GM23338 (cell line): ENCODE measurements around the gene CCDC6. TPM values are rescaled to one million over a fixed set of nuclear protein-coding genes. Genes with fewer than 3 reads are reported as not detected.

Source experiments
- ATAC-seq: fragments of 200-7000 bp; cut with Tn5 transposase; 3 replicates; pipeline ENCODE4 v1.9.1; 2020
- DNase-seq: peaks from one replicate; pipeline ENCODE4 v3.0.0-alpha.2; 2015; ENCODE audit warnings: low spot score
- H2AFZ ChIP-seq: fragments of 200-600 bp; sonication (generic); 2 replicates; pipeline ENCODE4 v1.8.0; 2016; ENCODE audit warnings: antibody characterized with exemption, mild to moderate bottlenecking, moderate library complexity
- H3F3A ChIP-seq: fragments of 200-600 bp; sonication (generic); replicated peaks from 2 replicates; pipeline ENCODE4 v1.8.0; 2017; ENCODE audit warnings: antibody characterized with exemption, mixed run types, low read depth
- H3K27ac ChIP-seq: fragments of 200-600 bp; sonication (generic); 2 replicates; pipeline ENCODE4 v1.6.1; 2016; ENCODE audit warnings: low read depth
- H3K27me3 ChIP-seq: fragments of 200-600 bp; sonication (generic); 2 replicates; pipeline ENCODE4 v1.8.0; 2016; ENCODE audit warnings: mild to moderate bottlenecking, mixed run types, moderate library complexity; ENCODE audit not compliant: insufficient read depth
- H3K36me3 ChIP-seq: fragments of 200-600 bp; sonication (generic); 2 replicates; pipeline ENCODE4 v1.8.0; 2016; ENCODE audit warnings: mild to moderate bottlenecking; ENCODE audit not compliant: insufficient read depth
- H3K4me1 ChIP-seq: fragments of 200-600 bp; sonication (generic); 2 replicates; pipeline ENCODE4 v1.8.0; 2016; ENCODE audit warnings: mild to moderate bottlenecking, moderate library complexity; ENCODE audit not compliant: insufficient read depth
- H3K4me2 ChIP-seq: fragments of 200-600 bp; sonication (generic); 2 replicates; pipeline ENCODE4 v1.7.1; 2017; ENCODE audit warnings: mixed run types
- H3K4me3 ChIP-seq: fragments of 200-600 bp; sonication (generic); 2 replicates; pipeline ENCODE4 v1.6.1; 2016; ENCODE audit warnings: mixed run types
- H3K79me2 ChIP-seq: fragments of 200-600 bp; sonication (generic); replicated peaks from 2 replicates; pipeline ENCODE4 v1.8.0; 2017; ENCODE audit warnings: mild to moderate bottlenecking; ENCODE audit not compliant: insufficient read depth
- H3K9me2 ChIP-seq: fragments of 200-600 bp; sonication (generic); 2 replicates; pipeline ENCODE4 v1.8.0; 2017; ENCODE audit not compliant: insufficient read depth
- H4K20me1 ChIP-seq: fragments of 200-600 bp; sonication (generic); replicated peaks from 2 replicates; pipeline ENCODE4 v1.8.0; 2017; ENCODE audit warnings: mild to moderate bottlenecking; ENCODE audit not compliant: insufficient read depth
- H3K27ac Mint-ChIP-seq: 2 replicates; pipeline ENCODE4 v1.8.0; 2020; ENCODE audit warnings: inconsistent platforms, mild to moderate bottlenecking, moderate library complexity, mixed read lengths
- H3K27me3 Mint-ChIP-seq: 3 replicates; pipeline ENCODE4 v1.8.0; 2022; ENCODE audit warnings: low read depth, mild to moderate bottlenecking, moderate library complexity, mixed read lengths, inconsistent platforms; ENCODE audit not compliant: insufficient read depth, poor library complexity
- H3K36me3 Mint-ChIP-seq: 3 replicates; pipeline ENCODE4 v1.8.0; 2021; ENCODE audit warnings: low read depth, mild to moderate bottlenecking, inconsistent platforms, moderate library complexity, mixed read lengths
- H3K4me1 Mint-ChIP-seq: 3 replicates; pipeline ENCODE4 v1.8.0; 2020; ENCODE audit warnings: mild to moderate bottlenecking, inconsistent platforms, mixed read lengths
- H3K4me3 Mint-ChIP-seq: 3 replicates; pipeline ENCODE4 v1.8.0; 2021; ENCODE audit warnings: moderate library complexity, mild to moderate bottlenecking, inconsistent platforms, mixed read lengths
- H3K9me3 Mint-ChIP-seq: 3 replicates; pipeline ENCODE4 v1.8.0; 2020; ENCODE audit warnings: moderate library complexity, mild to moderate bottlenecking, inconsistent platforms, mixed read lengths
- EZH2 ChIP-seq: fragments of 200-600 bp; sonication (generic); IDR thresholded peaks from one replicate; pipeline ENCODE4 v1.8.0; 2017; ENCODE audit warnings: antibody characterized with exemption, mild to moderate bottlenecking, low read depth; ENCODE audit not compliant: unreplicated experiment
- EZH2phosphoT487 ChIP-seq: fragments of 200-600 bp; sonication (generic); IDR thresholded peaks from one replicate; pipeline ENCODE4 v1.8.1; 2018; ENCODE audit warnings: antibody characterized with exemption; ENCODE audit not compliant: unreplicated experiment
- NANOG ChIP-seq: IDR thresholded peaks from 2 replicates; pipeline ENCODE4 v1.6.1; 2016; ENCODE audit warnings: antibody characterized with exemption, borderline replicate concordance
- STAT1 ChIP-seq: IDR thresholded peaks from one replicate; pipeline ENCODE4 v1.6.1; 2016; ENCODE audit warnings: antibody characterized with exemption; ENCODE audit not compliant: unreplicated experiment
- ZNF331 ChIP-seq: fragments of 250-450 bp; sonication (Bioruptor Pico); IDR thresholded peaks from 2 replicates; pipeline ENCODE4 v1.5.0; 2020; ENCODE audit warnings: low read depth, mild to moderate bottlenecking, moderate library complexity
- ZNF462 ChIP-seq: fragments of 250-450 bp; sonication (Bioruptor Pico); IDR thresholded peaks from 2 replicates; pipeline ENCODE4 v1.5.0; 2020; ENCODE audit warnings: mild to moderate bottlenecking, moderate library complexity
- polyA plus RNA-seq: library from polyadenylated mRNA; unstranded; fragments of >200 nt; fragmentation: Nextera tagmentation; extraction: Ambion mirVana; gene quantifications from 2 replicates; pipeline ENCODE4 v1.2.1, GENCODE V29; 2016
- total RNA-seq: library from RNA; depleted of rRNA; stranded (reverse); fragments of >200 nt; shearing (Covaris generic); gene quantifications from 2 replicates; pipeline ENCODE4 v1.2.3, GENCODE V29; 2014
- TF ChIP-seq, protein P1 (sequence below), 2 experiments: fragments of 200-600 bp in 1 of 2; sonication (generic) in 1 of 2; conservative IDR thresholded peaks; 2 replicates each; pipeline versions ENCODE4 v1.5.1 to v1.6.1; 2016 to 2017; ENCODE audit warnings: antibody characterized with exemption in 2 of 2, low read depth in 2 of 2, mild to moderate bottlenecking in 2 of 2, moderate library complexity in 1 of 2

Gene CCDC6
- total and polyA plus RNA-seq, 2 experiments from 2014 or later, result 32.5 to 66.9 TPM

DNA sequence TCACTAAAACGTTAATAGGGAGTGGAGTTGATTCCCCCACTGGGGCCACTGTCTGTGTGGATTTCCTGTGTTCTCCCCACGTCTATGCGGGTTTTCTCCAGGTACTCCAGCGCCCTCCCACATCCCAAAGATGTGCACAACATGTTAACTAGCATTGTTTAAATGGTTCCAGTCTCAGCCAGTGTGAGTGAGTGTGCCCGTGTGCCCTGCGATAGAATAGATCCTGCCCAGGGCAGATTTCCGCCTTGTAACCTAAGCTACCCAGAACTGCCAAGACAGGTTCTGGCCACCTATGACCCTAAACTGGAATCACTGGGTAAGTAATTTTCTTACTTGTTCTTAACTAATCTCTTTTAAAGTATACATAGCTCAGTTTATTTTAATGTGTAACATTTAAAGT is 58.5 kb downstream of the CCDC6 start:
- peaks cover 68% of the 10 kb centered on the region for H3K4me1 Mint-ChIP-seq
- H3K4me2 ChIP-seq, result peak overlapping the region; percentile 33; the same call in 1 of the 2 replicates

GRCh38 chr10:59847326-59847725 is 59.0 kb downstream of the CCDC6 start:
- Histone ChIP-seq H4K20me1 (no peaks in the 10 kb centered on the region; the same call in 1 of the 2 replicates), H3K27me3 (no peaks in the 10 kb centered on the region), H3K36me3 (no peaks in the 10 kb centered on the region; the same call in 1 of the 2 replicates), H3F3A (no peaks in the 10 kb centered on the region), H3K79me2 (peaks cover 40% of the 10 kb centered on the region), H3K9me2 (no peaks in the 10 kb centered on the region), H2AFZ (no peak overlapping the region), H3K4me2 (peak overlapping the region; percentile 59), H3K4me3 (no peak overlapping the region), H3K4me1 (peaks cover 53% of the 10 kb centered on the region), H3K27ac (peak overlapping the region; percentile 40)
- Mint-ChIP-seq H3K27me3 (no peaks in the 10 kb centered on the region), H3K9me3 (no peaks in the 10 kb centered on the region), H3K27ac (peak overlapping the region; percentile 91), H3K36me3 (peaks cover 30% of the 10 kb centered on the region; the same call in 2 of the 3 replicates), H3K4me3 (peak overlapping the region; percentile 62), H3K4me1 (peaks cover 63% of the 10 kb centered on the region)
- DNase-seq (peak; percentile 91), ATAC-seq (peak; percentile 96)
- TF ChIP-seq EZH2, result no peak
- peak; percentile 25; the same call in 1 of the 2 replicates for TF ChIP-seq NANOG

More for the DNA sequence above, 58.5 kb downstream of the CCDC6 start:
- TF ChIP-seq STAT1, result no peak
- TF ChIP-seq ZNF331, result no peak
- Mint-ChIP-seq H3K4me3 (peak overlapping the region; percentile 62), H3K9me3 (no peaks in the 10 kb centered on the region), H3K27me3 (no peaks in the 10 kb centered on the region), H3K36me3 (peaks cover 28% of the 10 kb centered on the region; the same call in 2 of the 3 replicates), H3K27ac (peak overlapping the region; percentile 88)
- Histone ChIP-seq H3F3A (no peaks in the 10 kb centered on the region), H3K9me2 (no peaks in the 10 kb centered on the region), H3K79me2 (peaks cover 42% of the 10 kb centered on the region), H3K27ac (peak overlapping the region; percentile 40), H3K36me3 (no peaks in the 10 kb centered on the region), H3K27me3 (no peaks in the 10 kb centered on the region), H3K4me3 (no peak overlapping the region), H3K4me1 (peaks cover 59% of the 10 kb centered on the region), H4K20me1 (no peaks in the 10 kb centered on the region; the same call in 1 of the 2 replicates), H2AFZ (no peak overlapping the region)
- DNase-seq, result peak; percentile 33
- peak; percentile 72 for ATAC-seq

DNA sequence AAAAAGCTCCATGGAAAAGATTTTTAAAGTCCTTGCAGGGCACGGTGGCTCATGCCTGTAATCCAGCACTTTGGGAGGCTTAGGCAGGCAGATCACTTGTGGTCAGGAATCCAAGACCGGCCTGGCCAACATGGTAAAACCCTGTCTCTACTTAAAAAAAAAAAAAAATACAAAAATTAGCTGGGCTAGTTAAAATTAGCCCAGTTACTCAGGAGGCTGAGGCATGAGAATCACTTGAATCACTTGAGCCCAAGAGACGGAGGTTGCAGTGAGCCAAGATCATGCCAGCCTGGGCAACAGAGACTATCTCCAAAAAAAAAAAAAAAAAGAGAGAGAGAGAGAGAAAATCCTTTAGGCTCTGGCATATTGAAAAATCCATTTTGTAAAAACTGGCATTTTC is 61.9 kb downstream of the CCDC6 start:
- peak overlapping the region; percentile 4; the same call in 1 of the 2 replicates for H3K27ac ChIP-seq
- ATAC-seq (no peak), DNase-seq (no peak)
- Mint-ChIP-seq H3K4me1 (peaks cover 59% of the 10 kb centered on the region), H3K27ac (peak overlapping the region; percentile 89), H3K27me3 (peaks cover 4% of the 10 kb centered on the region), H3K36me3 (peaks cover 39% of the 10 kb centered on the region), H3K4me3 (no peak overlapping the region), H3K9me3 (no peaks in the 10 kb centered on the region)
- no peaks in the 10 kb centered on the region; the same call in 1 of the 2 replicates for H3K36me3 ChIP-seq
- H3K79me2 ChIP-seq, result peaks cover 45% of the 10 kb centered on the region
- H3F3A ChIP-seq, result no peaks in the 10 kb centered on the region
- peak overlapping the region; percentile 45 for H3K4me2 ChIP-seq
- no peak overlapping the region for H2AFZ ChIP-seq
- peaks cover 4% of the 10 kb centered on the region; the same call in 1 of the 2 replicates for H4K20me1 ChIP-seq
- no peaks in the 10 kb centered on the region for H3K27me3 ChIP-seq
- peaks cover 49% of the 10 kb centered on the region for H3K4me1 ChIP-seq
- no peaks in the 10 kb centered on the region for H3K9me2 ChIP-seq
- no peak overlapping the region for H3K4me3 ChIP-seq
- TF ChIP-seq ZNF462 (CRISPR knock-in tag), result no peak
- no peak for TF ChIP-seq STAT1
- TF ChIP-seq EZH2phosphoT487, result no peak
- TF ChIP-seq, protein P1, sequence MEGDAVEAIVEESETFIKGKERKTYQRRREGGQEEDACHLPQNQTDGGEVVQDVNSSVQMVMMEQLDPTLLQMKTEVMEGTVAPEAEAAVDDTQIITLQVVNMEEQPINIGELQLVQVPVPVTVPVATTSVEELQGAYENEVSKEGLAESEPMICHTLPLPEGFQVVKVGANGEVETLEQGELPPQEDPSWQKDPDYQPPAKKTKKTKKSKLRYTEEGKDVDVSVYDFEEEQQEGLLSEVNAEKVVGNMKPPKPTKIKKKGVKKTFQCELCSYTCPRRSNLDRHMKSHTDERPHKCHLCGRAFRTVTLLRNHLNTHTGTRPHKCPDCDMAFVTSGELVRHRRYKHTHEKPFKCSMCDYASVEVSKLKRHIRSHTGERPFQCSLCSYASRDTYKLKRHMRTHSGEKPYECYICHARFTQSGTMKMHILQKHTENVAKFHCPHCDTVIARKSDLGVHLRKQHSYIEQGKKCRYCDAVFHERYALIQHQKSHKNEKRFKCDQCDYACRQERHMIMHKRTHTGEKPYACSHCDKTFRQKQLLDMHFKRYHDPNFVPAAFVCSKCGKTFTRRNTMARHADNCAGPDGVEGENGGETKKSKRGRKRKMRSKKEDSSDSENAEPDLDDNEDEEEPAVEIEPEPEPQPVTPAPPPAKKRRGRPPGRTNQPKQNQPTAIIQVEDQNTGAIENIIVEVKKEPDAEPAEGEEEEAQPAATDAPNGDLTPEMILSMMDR (conservative IDR thresholded peaks at IDR 0.05; ENCODE audit: low read depth in 2 of 2), result no peak
